ENCODE measurements around the gene TENM3.

DNA sequence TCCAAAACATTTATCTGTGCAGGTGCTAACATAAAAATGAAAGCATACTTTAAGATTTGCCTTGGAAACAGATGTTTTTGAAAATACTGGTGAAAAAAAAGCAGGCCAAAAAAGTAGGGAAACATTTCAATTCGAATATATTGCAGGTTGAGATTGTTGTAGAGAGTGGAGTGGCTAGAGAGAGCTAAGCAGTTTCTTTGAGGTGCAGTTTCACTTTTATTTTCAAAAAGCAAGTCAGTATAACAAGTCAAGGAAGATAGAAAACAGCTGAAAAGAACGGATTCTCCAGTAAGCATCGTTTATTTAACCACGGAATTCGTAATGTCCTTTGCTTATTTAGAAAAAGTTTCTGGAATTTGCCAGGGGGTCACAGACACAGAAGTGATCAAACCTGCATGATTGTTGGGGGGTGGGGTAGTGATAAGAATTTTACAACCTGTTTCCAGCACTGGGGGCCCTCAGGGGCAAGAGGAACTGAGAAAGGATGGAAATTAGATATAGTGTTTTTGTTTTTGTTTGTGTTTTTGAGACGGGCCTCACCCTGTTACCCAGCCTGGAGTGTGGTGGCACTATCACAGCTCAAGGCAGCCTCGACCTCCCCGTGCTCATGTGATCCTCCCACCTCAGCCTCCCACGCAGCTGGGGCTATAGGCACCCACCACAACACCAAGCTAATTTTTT lies 175.0 kb downstream of the TENM3 start:
- no peak for TF ChIP-seq EZH2 (optimal IDR thresholded peaks at IDR 0.05; ENCODE audit: low read depth, low read length)
- TF ChIP-seq, protein P1, sequence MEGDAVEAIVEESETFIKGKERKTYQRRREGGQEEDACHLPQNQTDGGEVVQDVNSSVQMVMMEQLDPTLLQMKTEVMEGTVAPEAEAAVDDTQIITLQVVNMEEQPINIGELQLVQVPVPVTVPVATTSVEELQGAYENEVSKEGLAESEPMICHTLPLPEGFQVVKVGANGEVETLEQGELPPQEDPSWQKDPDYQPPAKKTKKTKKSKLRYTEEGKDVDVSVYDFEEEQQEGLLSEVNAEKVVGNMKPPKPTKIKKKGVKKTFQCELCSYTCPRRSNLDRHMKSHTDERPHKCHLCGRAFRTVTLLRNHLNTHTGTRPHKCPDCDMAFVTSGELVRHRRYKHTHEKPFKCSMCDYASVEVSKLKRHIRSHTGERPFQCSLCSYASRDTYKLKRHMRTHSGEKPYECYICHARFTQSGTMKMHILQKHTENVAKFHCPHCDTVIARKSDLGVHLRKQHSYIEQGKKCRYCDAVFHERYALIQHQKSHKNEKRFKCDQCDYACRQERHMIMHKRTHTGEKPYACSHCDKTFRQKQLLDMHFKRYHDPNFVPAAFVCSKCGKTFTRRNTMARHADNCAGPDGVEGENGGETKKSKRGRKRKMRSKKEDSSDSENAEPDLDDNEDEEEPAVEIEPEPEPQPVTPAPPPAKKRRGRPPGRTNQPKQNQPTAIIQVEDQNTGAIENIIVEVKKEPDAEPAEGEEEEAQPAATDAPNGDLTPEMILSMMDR (IDR thresholded peaks at IDR 0.05; ENCODE audit: low read length): no peak

Measured in MM.1S (cell line).